PC-9 (cell line): Measurements from ENCODE around the gene KRTAP20-2. TPM values are rescaled to one million over a fixed set of nuclear protein-coding genes. Genes with fewer than 3 reads are reported as not detected.

Experiments
- BruUV-seq: library from RNA; stranded (reverse); fragments of 400-500 nt; replicated peaks from 2 replicates; lab custom pipeline; 2021; lab: Mats Ljungman, UMichigan
- CTCF ChIA-PET: fragments of 300-600 bp; sonication (Branson Sonifier 250); formaldehyde crosslinking; loops from one replicate; lab custom pipeline; 2022; ENCODE audit warnings: antibody characterized with exemption; lab: Charles Lee
- POLR2A ChIA-PET: fragments of 300-600 bp; sonication (Branson Sonifier 250); formaldehyde crosslinking; loops from one replicate; lab custom pipeline; 2022; ENCODE audit warnings: antibody characterized with exemption; ENCODE audit not compliant: unreplicated experiment; lab: Charles Lee
- DNase-seq, 2 experiments: peaks; one replicate each; pipeline versions ENCODE4 v3.0.0 to v3.0.0-alpha.2; 2015 to 2022; ENCODE audit warnings: mixed read lengths in 1 of 2
- H2AFZ ChIP-seq: fragments of 200-600 bp; sonication (generic); 2 replicates; pipeline ENCODE4 v1.8.1; 2017; ENCODE audit warnings: antibody characterized with exemption
- H3F3A ChIP-seq: fragments of 200-600 bp; sonication (generic); 2 replicates; pipeline ENCODE4 v1.8.1; 2017; ENCODE audit warnings: antibody characterized with exemption, mild to moderate bottlenecking, low read depth; ENCODE audit not compliant: insufficient read depth
- H3K27ac ChIP-seq: fragments of 200-600 bp; sonication (generic); 2 replicates; pipeline ENCODE4 v1.6.1; 2016; ENCODE audit warnings: mixed run types
- H3K27me3 ChIP-seq: fragments of 200-600 bp; sonication (generic); 2 replicates; pipeline ENCODE4 v1.6.1; 2016; ENCODE audit warnings: low read depth, mixed run types; ENCODE audit not compliant: insufficient read depth
- H3K36me3 ChIP-seq: fragments of 200-600 bp; sonication (generic); 2 replicates; pipeline ENCODE4 v1.6.1; 2016; ENCODE audit warnings: low read depth, mixed run types
- H3K4me1 ChIP-seq: fragments of 200-600 bp; sonication (generic); replicated peaks from 2 replicates; pipeline ENCODE4 v1.6.1; 2016; ENCODE audit warnings: mixed run types; ENCODE audit not compliant: insufficient read depth
- H3K4me2 ChIP-seq: fragments of 200-600 bp; sonication (generic); 2 replicates; pipeline ENCODE4 v1.6.1; 2017; ENCODE audit warnings: mixed run types
- H3K4me3 ChIP-seq: fragments of 200-600 bp; sonication (generic); 2 replicates; pipeline ENCODE4 v1.6.1; 2016; ENCODE audit warnings: mixed run types
- H3K79me2 ChIP-seq: fragments of 200-600 bp; sonication (generic); 2 replicates; pipeline ENCODE4 v1.6.1; 2017; ENCODE audit warnings: low read depth, mixed run types
- H3K9me2 ChIP-seq: fragments of 200-600 bp; sonication (generic); 2 replicates; pipeline ENCODE4 v1.8.1; 2017; ENCODE audit warnings: mild to moderate bottlenecking; ENCODE audit not compliant: insufficient read depth
- H3K9me3 ChIP-seq: fragments of 200-600 bp; sonication (generic); 2 replicates; pipeline ENCODE4 v1.8.1; 2016; ENCODE audit warnings: low read depth; ENCODE audit not compliant: insufficient read depth
- H4K20me1 ChIP-seq: fragments of 200-600 bp; sonication (generic); 2 replicates; pipeline ENCODE4 v1.8.1; 2017; ENCODE audit not compliant: insufficient read depth
- EZH2 ChIP-seq: fragments of 200-600 bp; sonication (generic); IDR thresholded peaks from 2 replicates; pipeline ENCODE4 v1.8.0; 2017; ENCODE audit warnings: antibody characterized with exemption, low read depth
- intact Hi-C: fragments of 100-400 bp; cut with micrococcal nuclease; formaldehyde crosslinking; loops from one replicate; pipeline ENCODE4 v1.10.0; 2022; ENCODE audit not compliant: unreplicated experiment
- total RNA-seq: library from RNA; stranded (reverse); gene quantifications from 2 replicates; pipeline ENCODE4 v1.2.3, GENCODE V29; 2021
- TF ChIP-seq, protein P1 (sequence below): fragments of 200-600 bp; sonication (generic); conservative IDR thresholded peaks from 2 replicates; pipeline ENCODE4 v1.6.1; 2017; ENCODE audit warnings: mixed run types, antibody characterized with exemption, mild to moderate bottlenecking, moderate library complexity

KRTAP20-2 gene
- total RNA-seq, 1 experiment from 2014 or later, result not detected

DNA sequence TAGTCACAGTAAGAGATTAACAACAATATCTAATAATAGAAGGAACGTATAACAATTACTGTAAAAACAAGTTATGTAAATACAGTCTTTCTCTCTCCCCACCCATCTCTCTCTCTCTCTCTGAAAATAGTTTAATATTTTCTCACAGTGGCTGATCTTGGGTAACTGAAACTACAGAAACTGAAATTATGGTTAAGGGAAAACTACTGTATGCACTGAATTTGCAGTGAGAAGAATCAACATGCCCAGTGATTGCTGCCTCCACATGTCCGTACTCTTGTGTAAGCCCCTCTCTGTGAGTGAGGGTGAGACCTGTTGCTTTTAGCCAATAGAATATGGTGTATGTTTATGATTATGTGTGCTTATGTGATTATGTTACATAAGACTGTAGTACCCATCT, 22.9 kb upstream of the KRTAP20-2 start:
- intact Hi-C loops, result no loop called here
- BruUV-seq, result no TSS peak

DNA sequence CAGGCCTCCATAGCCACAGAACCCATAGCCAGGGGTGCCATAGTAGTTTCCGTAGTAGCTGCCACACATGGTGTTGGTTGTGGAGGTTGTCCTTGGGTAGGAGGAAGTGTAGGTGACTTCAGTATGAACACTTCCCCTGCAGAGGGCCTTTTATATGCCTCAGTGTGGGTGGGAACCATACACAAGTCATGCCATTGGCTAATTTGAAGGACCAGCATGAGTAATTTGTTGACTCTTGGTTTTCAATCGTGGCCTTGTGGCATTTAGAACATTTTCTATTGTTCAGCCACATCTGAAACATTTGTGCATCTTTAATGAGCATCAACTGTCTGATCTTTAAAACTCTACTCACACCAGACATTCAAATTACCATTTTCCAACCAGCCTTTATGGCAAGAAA, 21.2 kb upstream of the KRTAP20-2 start, which contains the start of gene KRTAP6-1:
Gene KRTAP6-1, minus strand, starts transcription at position 95 of the 400 bp plus-strand sequence. Its CDS starts 26 bp downstream, at position 69.
- Histone ChIP-seq H3K36me3 (no peaks in the 10 kb centered on the region), H3K27me3 (no peaks in the 10 kb centered on the region), H3K27ac (no peak within 1 kb of the TSS), H3K79me2 (no peaks in the 10 kb centered on the region), H2AFZ (no peak within 1 kb of the TSS), H4K20me1 (no peaks in the 10 kb centered on the region), H3K4me2 (no peak within 1 kb of the TSS), H3K4me3 (no peak within 1 kb of the TSS), H3K9me3 (no peaks in the 10 kb centered on the region), H3F3A (no peaks in the 10 kb centered on the region), H3K4me1 (no peaks in the 10 kb centered on the region), H3K9me2 (no peaks in the 10 kb centered on the region)
- TF ChIP-seq, protein P1, sequence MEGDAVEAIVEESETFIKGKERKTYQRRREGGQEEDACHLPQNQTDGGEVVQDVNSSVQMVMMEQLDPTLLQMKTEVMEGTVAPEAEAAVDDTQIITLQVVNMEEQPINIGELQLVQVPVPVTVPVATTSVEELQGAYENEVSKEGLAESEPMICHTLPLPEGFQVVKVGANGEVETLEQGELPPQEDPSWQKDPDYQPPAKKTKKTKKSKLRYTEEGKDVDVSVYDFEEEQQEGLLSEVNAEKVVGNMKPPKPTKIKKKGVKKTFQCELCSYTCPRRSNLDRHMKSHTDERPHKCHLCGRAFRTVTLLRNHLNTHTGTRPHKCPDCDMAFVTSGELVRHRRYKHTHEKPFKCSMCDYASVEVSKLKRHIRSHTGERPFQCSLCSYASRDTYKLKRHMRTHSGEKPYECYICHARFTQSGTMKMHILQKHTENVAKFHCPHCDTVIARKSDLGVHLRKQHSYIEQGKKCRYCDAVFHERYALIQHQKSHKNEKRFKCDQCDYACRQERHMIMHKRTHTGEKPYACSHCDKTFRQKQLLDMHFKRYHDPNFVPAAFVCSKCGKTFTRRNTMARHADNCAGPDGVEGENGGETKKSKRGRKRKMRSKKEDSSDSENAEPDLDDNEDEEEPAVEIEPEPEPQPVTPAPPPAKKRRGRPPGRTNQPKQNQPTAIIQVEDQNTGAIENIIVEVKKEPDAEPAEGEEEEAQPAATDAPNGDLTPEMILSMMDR, result no peak
- TF ChIP-seq EZH2, result no peak
- intact Hi-C loops, result no loop called here
- no peak for DNase-seq
- POLR2A ChIA-PET, result no interaction called here
- no TSS peak for BruUV-seq
- CTCF ChIA-PET, result no interaction called here

More for the DNA sequence above, 22.9 kb upstream of the KRTAP20-2 start:
- Histone ChIP-seq H3K36me3 (no peaks in the 10 kb centered on the region), H4K20me1 (no peaks in the 10 kb centered on the region), H3K4me2 (no peak overlapping the region), H3F3A (no peaks in the 10 kb centered on the region), H3K4me1 (no peaks in the 10 kb centered on the region), H3K4me3 (no peak overlapping the region), H3K27me3 (no peaks in the 10 kb centered on the region), H2AFZ (no peak overlapping the region), H3K27ac (no peak overlapping the region), H3K79me2 (no peaks in the 10 kb centered on the region), H3K9me3 (no peaks in the 10 kb centered on the region), H3K9me2 (no peaks in the 10 kb centered on the region)
- no peak for DNase-seq
- no peak for TF ChIP-seq EZH2
- TF ChIP-seq, protein P1, result no peak
- CTCF ChIA-PET, result no interaction called here
- POLR2A ChIA-PET, result no interaction called here

DNA sequence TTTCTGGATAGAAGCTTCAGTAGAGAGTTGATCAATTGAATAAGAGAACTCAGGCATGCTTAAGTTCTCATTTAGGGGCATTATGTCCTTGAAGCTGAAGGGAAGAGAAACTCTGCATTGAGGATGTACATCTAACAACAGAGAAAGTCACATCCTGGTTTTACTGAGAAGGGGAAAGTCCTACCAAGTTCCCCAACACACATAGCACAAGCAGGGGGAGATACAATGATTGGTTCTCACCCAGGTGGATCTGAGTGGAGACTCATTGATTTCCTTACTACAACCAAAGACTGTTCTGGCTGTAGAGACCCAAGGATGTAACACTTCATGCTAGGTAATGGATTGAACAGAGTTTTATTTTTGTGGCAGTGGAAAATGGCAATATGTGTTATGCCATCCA, 19.8 kb upstream of the KRTAP20-2 start:
- Histone ChIP-seq H3K4me1 (no peaks in the 10 kb centered on the region), H2AFZ (no peak overlapping the region), H3K27me3 (no peaks in the 10 kb centered on the region), H4K20me1 (no peaks in the 10 kb centered on the region), H3K9me2 (no peaks in the 10 kb centered on the region), H3K4me3 (no peak overlapping the region), H3K4me2 (no peak overlapping the region), H3F3A (no peaks in the 10 kb centered on the region), H3K27ac (no peak overlapping the region), H3K9me3 (no peaks in the 10 kb centered on the region), H3K36me3 (no peaks in the 10 kb centered on the region), H3K79me2 (no peaks in the 10 kb centered on the region)
- CTCF ChIA-PET, result no interaction called here
- DNase-seq, result no peak
- POLR2A ChIA-PET, result no interaction called here
- intact Hi-C loops, result no loop called here
- BruUV-seq, result no TSS peak
- no peak for TF ChIP-seq EZH2
- TF ChIP-seq, protein P1, result no peak
